ENCODE measurements around the gene DZIP1L.

DNA sequence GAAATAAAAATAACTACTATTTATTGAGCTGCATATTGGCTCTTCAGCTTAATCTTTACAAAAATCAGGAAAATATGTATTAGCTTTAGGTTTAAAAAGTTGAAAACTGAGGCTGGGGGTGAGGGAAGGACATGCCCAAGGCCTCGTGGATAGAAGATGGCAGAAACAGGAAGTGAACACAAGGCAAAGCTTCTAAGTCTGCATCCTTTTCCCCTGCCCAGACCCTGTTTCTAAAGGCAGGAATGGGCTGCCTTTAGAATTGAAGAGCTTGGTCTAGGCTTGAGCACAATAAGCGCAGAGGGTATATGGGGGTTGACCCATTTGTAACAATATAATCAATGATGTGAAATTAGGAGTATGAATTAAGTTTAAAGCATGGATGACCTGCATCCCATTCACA, 99.3 kb downstream of the DZIP1L start:
- TF ChIP-seq, protein P1, sequence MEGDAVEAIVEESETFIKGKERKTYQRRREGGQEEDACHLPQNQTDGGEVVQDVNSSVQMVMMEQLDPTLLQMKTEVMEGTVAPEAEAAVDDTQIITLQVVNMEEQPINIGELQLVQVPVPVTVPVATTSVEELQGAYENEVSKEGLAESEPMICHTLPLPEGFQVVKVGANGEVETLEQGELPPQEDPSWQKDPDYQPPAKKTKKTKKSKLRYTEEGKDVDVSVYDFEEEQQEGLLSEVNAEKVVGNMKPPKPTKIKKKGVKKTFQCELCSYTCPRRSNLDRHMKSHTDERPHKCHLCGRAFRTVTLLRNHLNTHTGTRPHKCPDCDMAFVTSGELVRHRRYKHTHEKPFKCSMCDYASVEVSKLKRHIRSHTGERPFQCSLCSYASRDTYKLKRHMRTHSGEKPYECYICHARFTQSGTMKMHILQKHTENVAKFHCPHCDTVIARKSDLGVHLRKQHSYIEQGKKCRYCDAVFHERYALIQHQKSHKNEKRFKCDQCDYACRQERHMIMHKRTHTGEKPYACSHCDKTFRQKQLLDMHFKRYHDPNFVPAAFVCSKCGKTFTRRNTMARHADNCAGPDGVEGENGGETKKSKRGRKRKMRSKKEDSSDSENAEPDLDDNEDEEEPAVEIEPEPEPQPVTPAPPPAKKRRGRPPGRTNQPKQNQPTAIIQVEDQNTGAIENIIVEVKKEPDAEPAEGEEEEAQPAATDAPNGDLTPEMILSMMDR (conservative IDR thresholded peaks at IDR 0.05; ENCODE audit: low read depth, low read length), result no peak
- TF ChIP-seq EZH2 (IDR thresholded peaks at IDR 0.05; ENCODE audit: borderline replicate concordance, low read depth, low read length, poor library complexity, severe bottlenecking), result no peak
